Measurements from ENCODE around the gene RAD51B.

DNA sequence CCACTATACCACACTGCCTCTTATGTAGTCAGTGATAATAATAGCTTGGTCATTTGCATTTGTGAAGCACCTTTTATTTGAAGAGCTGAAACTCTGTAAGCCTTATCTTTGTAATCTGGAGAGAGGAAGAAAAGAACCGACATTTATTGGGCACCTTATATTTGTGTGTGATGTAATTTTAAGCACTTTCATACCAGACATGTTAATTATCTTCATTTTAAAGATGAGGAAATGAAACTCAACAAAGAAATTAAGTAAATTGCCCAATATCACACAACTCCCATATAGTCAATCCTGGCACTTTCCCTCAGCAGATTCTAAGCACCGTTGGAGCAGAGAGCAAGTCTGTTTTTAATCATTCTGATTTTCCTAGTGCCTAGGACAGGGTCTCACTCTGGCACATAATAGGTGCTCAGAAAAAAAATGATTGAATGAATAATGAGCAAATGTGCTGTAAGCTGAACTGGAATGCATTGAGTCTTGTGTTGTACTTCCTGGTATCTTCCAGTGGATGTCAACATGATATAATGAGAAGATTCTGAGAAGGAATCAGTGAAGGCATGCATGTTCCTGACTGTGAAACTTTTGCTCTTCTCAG, 554.4 kb downstream of the RAD51B start:
- TF ChIP-seq CTCF (IDR thresholded peaks at IDR 0.05): no peak
- TF ChIP-seq POLR2A (IDR thresholded peaks at IDR 0.05): no peak

Data from vagina (tissue), 2 donors.